Fibroblast of skin of right quadriceps (primary cell): ENCODE measurements around the gene NTN5.
A peak's percentile ranks its signal among the peaks of the same experiment; 100 is the strongest.

ENCODE experiments used
- DNase-seq: peaks from one replicate; pipeline ENCODE4 v3.0.0-alpha.2; 2013

The NTN5 gene

DNA sequence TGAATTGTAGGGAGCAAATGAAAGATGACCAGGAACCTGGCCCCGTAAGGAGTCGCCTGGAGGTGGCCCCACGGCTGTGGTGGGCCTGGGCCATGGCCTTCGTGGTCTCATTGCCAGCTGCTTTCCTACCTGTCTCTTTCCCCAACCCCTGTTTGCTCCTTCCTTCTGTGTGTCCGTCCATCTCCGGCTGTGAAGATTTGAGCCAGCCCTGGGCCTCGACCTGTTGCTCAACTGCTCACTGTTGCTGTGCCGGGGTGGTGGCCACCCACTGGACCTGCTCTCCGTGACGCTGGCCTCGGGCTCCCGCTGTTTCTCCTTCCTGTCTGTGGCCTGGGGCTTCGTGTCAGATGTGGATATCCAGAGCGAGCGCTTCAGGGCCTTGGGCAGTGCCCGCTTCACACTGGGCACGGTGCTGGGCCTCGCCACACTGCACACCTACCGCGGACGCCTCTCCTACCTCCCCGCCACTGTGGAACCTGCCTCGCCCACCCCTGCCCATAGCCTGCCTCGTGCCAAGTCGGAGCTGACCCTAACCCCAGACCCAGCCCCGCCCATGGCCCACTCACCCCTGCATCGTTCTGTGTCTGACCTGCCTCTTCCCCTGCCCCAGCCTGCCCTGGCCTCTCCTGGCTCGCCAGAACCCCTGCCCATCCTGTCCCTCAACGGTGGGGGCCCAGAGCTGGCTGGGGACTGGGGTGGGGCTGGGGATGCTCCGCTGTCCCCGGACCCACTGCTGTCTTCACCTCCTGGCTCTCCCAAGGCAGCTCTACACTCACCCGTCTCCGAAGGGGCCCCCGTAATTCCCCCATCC lies 44.1 kb downstream of the NTN5 start:
- no peak for DNase-seq

DNA sequence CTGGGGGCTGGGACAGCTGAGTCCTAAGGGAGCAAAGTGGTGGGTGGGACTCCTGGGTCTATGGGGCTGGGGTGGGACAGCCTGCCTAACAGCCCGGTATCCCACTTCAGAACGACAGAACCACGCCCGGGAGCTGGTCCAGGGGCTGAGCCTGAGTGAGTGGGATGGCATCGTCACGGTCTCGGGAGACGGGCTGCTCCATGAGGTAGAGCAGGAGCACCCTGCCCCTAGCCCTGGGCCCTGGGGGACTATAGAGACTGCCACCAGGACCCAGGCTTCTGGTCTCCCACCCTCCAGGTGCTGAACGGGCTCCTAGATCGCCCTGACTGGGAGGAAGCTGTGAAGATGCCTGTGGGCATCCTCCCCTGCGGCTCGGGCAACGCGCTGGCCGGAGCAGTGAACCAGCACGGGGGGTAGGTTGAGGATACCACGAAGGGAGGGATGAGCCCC lies 44.9 kb downstream of the NTN5 start:
- DNase-seq, result no peak

DNA sequence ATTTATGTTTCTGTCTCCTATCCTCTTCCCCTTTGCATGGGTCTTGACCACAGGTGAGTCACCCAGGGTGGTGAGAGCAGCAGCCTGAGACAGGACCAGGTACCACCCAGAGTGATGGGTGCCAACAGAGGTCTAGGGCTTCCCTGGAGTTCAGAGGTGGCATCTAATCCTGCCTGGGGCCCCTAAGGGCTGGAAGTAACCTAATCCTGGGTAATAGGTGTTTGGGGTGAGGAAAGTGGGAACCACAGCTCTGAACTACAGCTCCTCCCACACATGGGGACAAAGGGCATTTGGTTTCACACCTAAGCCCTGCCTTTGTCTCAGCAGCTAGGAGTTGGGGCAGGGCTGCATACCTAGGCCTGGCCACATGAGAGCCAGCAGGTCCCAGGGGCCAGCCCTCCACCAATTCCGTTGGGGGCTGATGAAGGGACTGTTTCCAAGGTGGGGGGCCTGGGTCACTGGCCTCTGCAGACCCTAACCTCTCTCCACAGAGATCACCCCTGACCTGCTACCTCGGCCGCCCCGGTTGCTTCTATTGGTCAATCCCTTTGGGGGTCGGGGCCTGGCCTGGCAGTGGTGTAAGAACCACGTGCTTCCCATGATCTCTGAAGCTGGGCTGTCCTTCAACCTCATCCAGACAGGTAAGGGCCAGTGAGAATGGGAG lies 45.5 kb downstream of the NTN5 start:
- no peak for DNase-seq

GRCh38 chr19:48625891-48626327 lies 46.9 kb downstream of the NTN5 start:
- DNase-seq, result no peak

DNA sequence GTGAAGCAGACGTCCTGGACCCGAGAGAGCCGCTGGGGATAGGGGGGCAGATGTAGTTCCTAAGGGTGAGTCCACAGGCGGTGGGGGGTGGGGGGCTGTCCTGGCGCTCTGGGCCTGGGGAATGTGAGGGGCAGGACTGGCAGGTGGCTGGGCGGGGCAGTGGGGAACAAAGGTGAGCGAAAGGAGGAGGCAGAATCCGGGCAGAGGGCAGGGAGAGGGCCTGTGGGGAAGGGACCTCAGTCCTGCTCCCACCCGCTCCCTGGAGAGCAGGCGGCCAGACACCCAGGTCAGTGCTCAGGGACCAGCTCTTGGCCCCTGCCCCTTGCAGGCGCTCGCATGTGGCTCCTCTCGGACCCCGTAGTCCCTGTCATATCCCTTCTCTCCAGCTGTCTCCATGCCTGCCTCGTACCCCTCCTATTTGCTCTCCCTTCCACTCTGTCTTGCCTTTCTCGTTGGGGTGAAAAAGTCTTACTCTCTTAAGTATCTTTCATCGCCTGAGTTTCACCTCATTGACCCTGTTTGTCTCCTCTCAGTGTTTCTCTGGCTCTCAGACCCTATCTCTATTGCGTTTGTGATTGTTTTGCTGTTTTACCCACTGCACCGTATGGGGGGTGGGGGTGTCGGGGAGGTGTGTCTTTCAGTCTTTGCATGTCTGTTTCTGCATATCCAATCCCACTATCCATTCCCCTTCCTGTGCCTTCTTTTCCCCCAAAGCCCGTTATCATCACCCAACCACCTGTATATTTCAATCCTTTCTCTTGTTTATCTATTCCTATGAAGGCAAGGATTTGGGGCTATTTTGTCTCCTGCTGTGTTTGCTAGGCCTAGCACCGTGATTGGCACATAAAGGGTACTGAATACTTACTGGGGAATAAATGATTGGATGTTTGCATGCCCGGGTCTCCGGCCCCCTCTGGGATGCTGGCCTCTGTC lies 47.8 kb downstream of the NTN5 start:
- DNase-seq, result no peak

DNA sequence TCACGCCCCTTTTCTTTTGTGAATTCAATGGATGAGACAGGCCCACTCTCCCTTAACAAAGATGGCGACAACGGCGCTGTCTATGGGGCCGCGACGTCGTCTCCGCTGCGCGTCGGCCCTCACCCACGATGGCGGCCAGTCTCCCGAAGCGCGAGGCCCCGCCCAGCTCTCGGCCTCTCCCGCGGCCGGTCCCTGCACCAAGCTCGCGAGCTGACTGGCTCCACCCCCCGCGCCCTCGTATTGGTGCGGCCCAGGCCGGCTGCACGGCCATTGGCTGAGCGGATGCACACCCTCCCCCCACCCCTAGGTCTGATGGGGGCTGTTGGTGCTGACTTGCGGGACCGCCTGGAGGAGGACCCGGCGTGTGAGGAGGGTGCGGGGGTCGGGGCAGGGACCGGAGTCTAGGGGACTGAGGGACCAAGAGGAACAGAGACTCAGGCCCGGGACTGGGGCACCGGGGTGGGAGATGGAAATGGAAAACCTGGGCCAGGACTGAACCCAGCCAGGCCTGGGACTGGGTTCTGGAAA lies 48.7 kb downstream of the NTN5 start:
- peak; percentile 98 for DNase-seq

- no peak for DNase-seq
Observed at GRCh38 chr19:48623556-48624066, 49.2 kb downstream of the NTN5 start.

GRCh38 chr19:48619692-48620585 lies 52.9 kb downstream of the NTN5 start:
- no peak for DNase-seq

DNA sequence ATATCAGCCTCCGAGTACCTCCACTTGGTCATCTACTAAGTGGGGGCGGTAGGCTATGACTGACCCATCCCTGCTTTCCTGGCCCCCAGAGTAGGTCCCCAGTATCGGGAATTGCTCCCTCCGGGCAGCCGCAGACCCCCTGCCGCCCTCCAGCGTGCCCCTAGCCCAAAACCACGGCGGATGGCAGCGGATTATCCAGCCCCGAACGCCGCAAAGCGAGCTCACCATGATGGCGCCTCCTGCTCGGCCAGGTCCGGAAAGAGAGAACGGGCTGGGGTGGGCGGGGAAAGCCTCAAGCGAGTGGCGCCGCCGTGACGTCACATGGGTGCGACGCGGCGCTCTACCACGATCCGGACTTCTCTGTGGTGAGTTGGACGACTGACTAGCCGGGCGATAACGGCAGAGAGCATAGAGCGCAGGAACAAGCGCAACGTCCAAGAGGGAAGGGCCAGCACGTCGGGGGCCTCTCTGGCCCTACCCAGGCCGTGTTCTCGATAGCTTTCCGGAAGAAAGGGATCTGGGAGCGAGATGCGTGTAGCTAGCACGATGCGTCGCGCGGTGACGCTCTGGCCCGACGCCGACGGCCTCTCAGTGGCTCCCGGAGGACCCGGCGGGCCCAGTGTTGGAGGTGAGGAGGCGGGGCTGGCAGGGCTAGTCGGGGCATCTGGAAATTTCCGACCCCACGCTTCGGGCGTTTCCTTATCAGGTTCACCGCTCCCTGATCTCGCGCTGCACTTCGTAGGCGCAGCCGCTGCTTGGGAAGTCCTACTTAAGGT lies 53.7 kb downstream of the NTN5 start, which contains the start of the genes RPL18 and SPHK2:
Gene RPL18 (minus strand): TSS at position 263 of the 776 bp plus-strand sequence. CDS start 35 bp downstream, at position 228.
Gene SPHK2 (plus strand): TSS at position 591 of the 776 bp plus-strand sequence. CDS start 1,009 bp downstream, outside the sequence.
- peak; percentile 100 for DNase-seq

- no peak for DNase-seq
Observed at GRCh38 chr19:48618278-48618915, 54.4 kb downstream of the NTN5 start.

- DNase-seq, result no peak
Observed at GRCh38 chr19:48617146-48617937, 55.5 kb downstream of the NTN5 start.

- DNase-seq, result no peak
Observed at GRCh38 chr19:48616491-48617056, 56.2 kb downstream of the NTN5 start.

GRCh38 chr19:48616041-48616436 lies 56.8 kb downstream of the NTN5 start:
- no peak for DNase-seq

DNA sequence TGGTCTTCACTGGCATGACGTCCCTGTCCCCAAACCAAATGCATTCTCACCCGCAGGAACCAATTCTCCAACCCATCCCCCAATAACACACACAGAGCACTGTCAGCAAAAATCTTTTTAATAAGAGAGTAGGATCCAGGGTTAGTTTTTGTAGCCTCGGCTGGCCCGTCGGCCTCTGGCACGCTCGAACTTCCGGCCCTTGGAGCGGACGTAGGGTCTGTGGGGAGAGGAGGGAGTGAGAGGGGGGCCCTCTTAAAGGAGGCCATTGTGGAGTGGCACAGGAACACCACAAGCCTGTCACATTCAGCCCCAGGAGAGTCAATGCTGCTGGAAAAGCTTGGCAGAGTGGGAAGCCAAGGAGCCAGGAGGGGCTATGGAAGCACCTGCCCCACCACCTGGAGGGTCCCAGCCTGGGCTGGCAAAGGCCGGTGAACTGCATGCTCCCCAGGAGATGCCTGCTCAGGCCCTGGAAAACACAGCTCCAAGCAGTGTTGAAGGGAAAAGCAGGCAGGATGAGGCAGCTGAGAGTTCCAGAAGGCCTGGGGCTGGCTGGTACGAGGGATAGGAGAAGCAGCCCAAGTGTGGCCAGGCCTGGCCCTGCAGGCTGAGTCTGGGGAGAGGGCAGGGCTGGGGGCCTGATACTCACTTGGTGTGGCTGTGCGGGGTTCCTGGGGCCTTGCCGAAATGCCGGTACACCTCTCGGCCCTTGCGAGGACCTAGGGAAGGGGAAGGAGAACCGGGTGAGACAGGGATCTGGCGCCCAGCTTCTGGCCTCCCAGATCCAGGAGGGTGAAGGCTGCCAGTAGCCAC lies 57.4 kb downstream of the NTN5 start:
- DNase-seq, result no peak

DNA sequence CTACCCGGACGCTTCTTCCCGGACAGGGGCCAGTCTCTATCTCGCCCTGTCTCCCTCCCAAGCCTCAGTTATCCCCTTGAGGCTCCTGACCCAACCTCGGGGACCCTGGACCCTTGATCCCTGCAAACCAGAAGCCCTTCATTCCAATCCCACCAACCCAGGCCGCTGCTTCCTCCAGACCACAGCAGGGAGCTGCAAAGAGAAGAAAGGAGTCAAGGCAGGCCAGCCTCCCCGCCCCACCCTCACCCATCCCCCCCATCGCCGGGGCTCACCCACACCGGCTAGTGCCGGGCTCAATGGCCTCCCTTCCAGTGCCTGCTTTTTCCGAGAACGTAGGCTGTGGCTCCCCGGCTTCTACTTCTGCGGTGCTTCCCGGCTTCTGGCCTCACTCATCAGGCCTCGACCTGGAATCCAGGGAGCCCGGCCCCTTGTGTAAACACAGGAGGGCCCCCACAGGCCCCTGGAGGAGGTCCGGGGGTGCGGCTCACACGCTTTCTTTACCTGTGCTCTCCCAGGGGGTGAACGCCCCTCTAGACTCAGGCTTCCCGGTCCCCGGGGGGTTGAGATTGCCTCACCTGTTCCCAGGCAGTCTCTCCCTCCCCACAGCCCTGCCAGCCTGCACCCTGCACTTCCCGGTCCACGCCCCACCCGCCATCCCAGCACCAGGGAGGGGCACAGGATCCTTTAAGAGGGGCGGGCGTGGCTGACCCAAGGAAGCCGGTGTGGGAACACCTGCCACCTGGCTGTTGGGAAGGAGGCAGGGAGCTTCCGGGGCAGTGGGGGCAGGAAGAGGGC lies 58.2 kb downstream of the NTN5 start, which contains the start of gene FAM83E:
Gene FAM83E (minus strand): TSS at position 641 of the 795 bp plus-strand sequence. CDS start 1,704 bp downstream, outside the sequence.
- no peak for DNase-seq

GRCh38 chr19:48613852-48614435 lies 58.9 kb downstream of the NTN5 start:
- no peak for DNase-seq
